HG03196 (cell line): ENCODE results near the gene ZFP28.

Source experiments
- ATAC-seq: cut with Tn5 transposase; IDR thresholded peaks from one replicate; pipeline ENCODE4 v1.9.1; 2021; ENCODE audit not compliant: unreplicated experiment

Gene ZFP28

GRCh38 chr19:56538761-56539263 is at the start of gene ZFP28:
Gene ZFP28, plus strand, starts transcription at chr19:56538948. Its CDS starts 71 bp downstream, at chr19:56539019.
- peak; percentile 41 for ATAC-seq

GRCh38 chr19:56491399-56491798 is 47.3 kb upstream of the ZFP28 start:
- no peak for ATAC-seq

GRCh38 chr19:56504581-56504980 is 34.2 kb upstream of the ZFP28 start:
- ATAC-seq: no peak

GRCh38 chr19:56507446-56508289 is 31.1 kb upstream of the ZFP28 start, which contains the start of gene ZNF471:
Gene ZNF471, plus strand, starts transcription at chr19:56507855. Its CDS starts 3,717 bp downstream, at chr19:56511572.
- ATAC-seq: no peak

GRCh38 chr19:56508290-56508778 is 30.4 kb upstream of the ZFP28 start:
- ATAC-seq: no peak

- no peak for ATAC-seq
Observed at GRCh38 chr19:56525214-56525860, 13.4 kb upstream of the ZFP28 start.

GRCh38 chr19:56537442-56537841 is 1.3 kb upstream of the ZFP28 start:
- no peak for ATAC-seq

GRCh38 chr19:56538254-56538760 is 441 bp upstream of the ZFP28 start:
- ATAC-seq: peak; percentile 76

GRCh38 chr19:56543776-56544175 is 5.0 kb downstream of the ZFP28 start:
- ATAC-seq: no peak

GRCh38 chr19:56547535-56547934 is 8.8 kb downstream of the ZFP28 start:
- ATAC-seq: no peak

GRCh38 chr19:56554272-56554869 is 15.6 kb downstream of the ZFP28 start:
- no peak for ATAC-seq

GRCh38 chr19:56562766-56563165 is 24.0 kb downstream of the ZFP28 start:
- ATAC-seq: no peak

GRCh38 chr19:56566904-56567273 is 28.1 kb downstream of the ZFP28 start:
- ATAC-seq: peak; percentile 14

GRCh38 chr19:56567274-56568120 is 28.7 kb downstream of the ZFP28 start, which contains the start of gene ZNF470:
Gene ZNF470, plus strand, starts transcription at chr19:56567468. Its CDS starts 2,844 bp downstream, at chr19:56570312.
- peak; percentile 96 for ATAC-seq

- no peak for ATAC-seq
Observed at GRCh38 chr19:56572589-56572988, 33.8 kb downstream of the ZFP28 start.

GRCh38 chr19:56573914-56574313 is 35.2 kb downstream of the ZFP28 start:
- no peak for ATAC-seq

- ATAC-seq: no peak
Observed at GRCh38 chr19:56577719-56578602, 39.2 kb downstream of the ZFP28 start.

GRCh38 chr19:56594446-56594782 is 55.7 kb downstream of the ZFP28 start:
- ATAC-seq: no peak

- peak; percentile 88 for ATAC-seq
Observed at GRCh38 chr19:56594783-56595547, 56.2 kb downstream of the ZFP28 start, which contains the start of gene ZNF71. Gene ZNF71, plus strand, starts transcription at chr19:56595302. Its CDS starts 6,257 bp downstream, at chr19:56601559.
